ENCODE results near the gene SLC26A3.
"Not testable (repeated sequence)": the region's sequence is repeated elsewhere in the genome, so short reads cannot be mapped to it uniquely, and the experiment has no call there.

Gene SLC26A3

GRCh38 chr7:107803009-107803610 is at the start of gene SLC26A3:
SLC26A3 (minus strand) TSS chr7:107803223; CDS start chr7:107794509, 8,714 bp downstream.
- DNase-seq, result no peak

GRCh38 chr7:107850643-107851042 is 47.6 kb upstream of the SLC26A3 start:
- no peak for DNase-seq

- no peak for DNase-seq
These were observed 47.2 kb upstream of the SLC26A3 start for GRCh38 chr7:107850216-107850615.

- DNase-seq, result not testable (repeated sequence)
These were observed 45.2 kb upstream of the SLC26A3 start for GRCh38 chr7:107848211-107848610.

- not testable (repeated sequence) for DNase-seq
These were observed 44.8 kb upstream of the SLC26A3 start for GRCh38 chr7:107847836-107848175.

- peak in 1 of 2 experiments; percentile 33 for DNase-seq
These were observed 44.3 kb upstream of the SLC26A3 start for GRCh38 chr7:107847168-107847835.

- DNase-seq, result no peak
These were observed 43.3 kb upstream of the SLC26A3 start for GRCh38 chr7:107846324-107846723.

GRCh38 chr7:107843184-107843583 is 40.2 kb upstream of the SLC26A3 start:
- DNase-seq, result no peak

GRCh38 chr7:107842213-107842612 is 39.2 kb upstream of the SLC26A3 start:
- no peak for DNase-seq

- DNase-seq, result no peak
These were observed 36.0 kb upstream of the SLC26A3 start for GRCh38 chr7:107838816-107839565.

GRCh38 chr7:107838024-107838601 is 35.1 kb upstream of the SLC26A3 start:
- no peak for DNase-seq

GRCh38 chr7:107837145-107837512 is 34.1 kb upstream of the SLC26A3 start:
- DNase-seq, result no peak

GRCh38 chr7:107836237-107837144 is 33.5 kb upstream of the SLC26A3 start:
- DNase-seq, result no peak

GRCh38 chr7:107834401-107834800 is 31.4 kb upstream of the SLC26A3 start:
- no peak for DNase-seq

- DNase-seq, result no peak
These were observed 30.7 kb upstream of the SLC26A3 start for GRCh38 chr7:107833684-107834106.

- DNase-seq, result no peak
These were observed 27.4 kb upstream of the SLC26A3 start for GRCh38 chr7:107830420-107830819.

GRCh38 chr7:107828540-107828939 is 25.5 kb upstream of the SLC26A3 start:
- no peak for DNase-seq

GRCh38 chr7:107827501-107827900 is 24.5 kb upstream of the SLC26A3 start:
- DNase-seq, result no peak

- DNase-seq, result no peak
These were observed 23.4 kb upstream of the SLC26A3 start for GRCh38 chr7:107826451-107826850.

- DNase-seq, result no peak
These were observed 21.8 kb upstream of the SLC26A3 start for GRCh38 chr7:107824858-107825257.

GRCh38 chr7:107818622-107819021 is 15.6 kb upstream of the SLC26A3 start:
- DNase-seq, result no peak

GRCh38 chr7:107816011-107816566 is 13.1 kb upstream of the SLC26A3 start:
- no peak for DNase-seq
